Fibroblast of gingiva (primary cell): ENCODE results near the gene KCNJ6.

Experiments
- DNase-seq: peaks from one replicate; pipeline ENCODE4 v3.0.0-alpha.2; 2011; ENCODE audit warnings: low read depth

Gene KCNJ6

GRCh38 chr21:37642493-37642892, 273.8 kb downstream of the KCNJ6 start:
- no peak for DNase-seq

DNA sequence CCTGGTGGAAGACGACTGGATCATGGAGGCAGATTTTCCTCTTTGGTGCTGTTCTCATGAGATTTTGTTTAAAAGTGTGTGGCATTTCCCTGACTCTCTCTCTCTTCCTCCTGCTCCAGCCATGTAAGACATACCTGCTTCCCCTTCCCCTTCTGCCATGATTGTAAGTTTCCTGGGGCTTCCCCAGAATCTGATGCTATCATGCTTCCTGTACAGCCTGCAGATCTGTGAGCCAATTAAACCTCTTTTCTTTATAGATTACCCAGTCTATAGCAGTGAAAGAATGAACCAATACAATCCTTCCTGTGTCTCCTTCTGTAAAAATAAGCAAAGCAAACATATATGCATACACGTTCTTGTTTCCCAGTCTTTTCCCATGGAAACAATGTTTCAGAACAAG, 276.5 kb downstream of the KCNJ6 start:
- DNase-seq = no peak

DNA sequence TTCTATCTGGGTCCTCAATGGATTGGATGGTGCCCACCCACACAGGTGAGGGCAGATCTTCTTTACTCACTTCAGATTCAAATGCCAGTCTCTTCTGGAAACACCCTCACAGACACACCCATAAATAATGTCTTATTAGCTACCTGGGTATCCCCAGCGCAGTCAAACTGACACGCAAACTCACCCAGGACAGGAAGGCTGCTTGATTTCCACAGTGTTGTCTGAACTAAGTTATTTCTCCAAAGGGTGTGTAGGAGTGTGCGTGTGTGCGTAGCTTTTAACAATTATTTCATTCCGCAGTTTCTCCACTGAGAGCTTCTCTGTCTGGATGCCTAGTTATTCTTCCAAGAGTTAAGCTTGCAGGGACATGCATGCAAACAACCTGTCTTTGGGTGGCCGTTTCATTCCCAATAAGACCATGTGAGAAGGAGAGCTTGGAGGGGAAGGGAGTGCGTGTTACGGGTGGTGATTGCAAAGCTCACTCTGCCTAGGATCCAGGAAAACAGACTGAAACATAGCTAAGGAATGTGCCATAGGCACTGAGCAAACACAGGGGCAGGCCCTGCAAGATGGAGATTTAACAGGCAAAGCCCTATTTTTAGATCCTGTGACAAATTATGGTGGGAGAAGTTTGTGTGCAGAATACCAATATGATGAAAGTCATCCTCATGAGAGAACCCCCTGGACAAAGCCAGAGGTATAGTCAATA, 280.0 kb downstream of the KCNJ6 start:
- DNase-seq = peak; percentile 12

GRCh38 chr21:37631319-37632117, 284.7 kb downstream of the KCNJ6 start:
- DNase-seq = no peak

- DNase-seq = no peak
Measured at GRCh38 chr21:37630872-37631271, 285.4 kb downstream of the KCNJ6 start.

GRCh38 chr21:37628362-37628761, 287.9 kb downstream of the KCNJ6 start:
- DNase-seq = no peak

DNA sequence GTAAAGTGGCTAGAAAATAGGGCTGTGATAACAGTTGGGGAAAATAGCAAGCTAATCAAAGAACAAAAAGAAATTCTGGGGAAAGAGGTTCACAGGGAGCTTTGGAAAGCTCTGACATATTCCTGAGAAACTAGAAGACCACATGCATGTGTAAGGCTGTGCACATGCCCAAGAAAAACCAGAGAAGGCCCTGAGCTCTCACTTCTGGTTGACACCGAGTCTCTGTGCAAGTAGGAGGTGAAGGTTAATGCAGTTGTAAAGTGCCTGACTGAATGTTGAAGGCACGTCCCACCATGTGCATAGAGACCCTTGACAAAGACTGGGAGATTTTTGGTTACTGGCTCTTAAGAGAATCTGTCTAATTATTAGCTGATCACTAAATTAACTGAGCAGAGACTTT, 288.7 kb downstream of the KCNJ6 start:
- no peak for DNase-seq

- DNase-seq = no peak
Measured at GRCh38 chr21:37627074-37627473, 289.2 kb downstream of the KCNJ6 start.

- DNase-seq = no peak
Measured at GRCh38 chr21:37626320-37626719, 289.9 kb downstream of the KCNJ6 start.

GRCh38 chr21:37623689-37624088, 292.6 kb downstream of the KCNJ6 start:
- DNase-seq = no peak

GRCh38 chr21:37623183-37623582, 293.1 kb downstream of the KCNJ6 start:
- DNase-seq = no peak

- no peak for DNase-seq
Measured at GRCh38 chr21:37622755-37623154, 293.5 kb downstream of the KCNJ6 start.

- DNase-seq = no peak
Measured at GRCh38 chr21:37620401-37620800, 295.9 kb downstream of the KCNJ6 start.

DNA sequence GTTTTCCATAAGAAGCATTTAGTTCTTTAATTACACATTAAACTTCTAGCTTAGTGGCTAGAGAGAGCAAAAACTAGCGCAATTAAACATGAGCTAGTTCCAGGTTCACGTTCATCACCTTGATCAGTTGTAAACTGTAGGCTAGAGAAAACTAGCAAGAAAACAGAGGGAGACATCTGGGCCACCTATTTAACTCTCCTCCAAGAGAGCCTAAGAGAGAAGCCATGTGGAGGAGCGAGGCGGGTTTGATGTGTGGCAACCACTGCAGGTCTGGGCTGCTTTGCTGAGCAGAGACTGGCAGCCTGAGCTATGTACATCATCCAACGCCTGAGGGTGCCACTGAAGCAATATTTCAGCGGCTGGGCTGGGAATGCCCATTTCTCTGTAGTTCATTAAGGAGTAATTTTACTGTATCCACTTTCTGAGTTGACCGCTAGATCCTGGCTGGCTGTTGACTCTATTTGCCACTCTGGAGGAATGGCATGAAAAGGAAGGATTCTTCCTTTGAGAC, 296.7 kb downstream of the KCNJ6 start:
- DNase-seq = no peak

DNA sequence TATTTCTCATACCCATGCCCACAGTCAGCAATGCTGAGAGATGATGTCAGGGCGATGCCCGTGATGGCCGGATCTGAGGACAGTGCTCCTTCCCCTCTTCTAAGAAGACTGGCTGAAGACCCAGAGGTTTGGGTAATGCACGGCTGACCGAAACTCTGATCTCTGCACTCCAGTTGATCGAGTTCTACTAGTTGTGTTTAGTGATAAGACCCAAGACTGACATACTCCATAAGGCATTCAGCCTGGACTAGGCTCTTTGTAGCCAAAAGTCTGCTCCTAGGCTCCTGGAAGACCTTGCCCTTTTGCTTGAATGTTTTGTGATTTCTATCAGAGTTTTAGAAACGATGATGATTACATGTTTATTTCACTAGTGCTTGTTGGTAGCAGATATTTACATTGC, 298.2 kb downstream of the KCNJ6 start:
- DNase-seq = no peak

- no peak for DNase-seq
Measured at GRCh38 chr21:37615962-37616361, 300.3 kb downstream of the KCNJ6 start.

DNA sequence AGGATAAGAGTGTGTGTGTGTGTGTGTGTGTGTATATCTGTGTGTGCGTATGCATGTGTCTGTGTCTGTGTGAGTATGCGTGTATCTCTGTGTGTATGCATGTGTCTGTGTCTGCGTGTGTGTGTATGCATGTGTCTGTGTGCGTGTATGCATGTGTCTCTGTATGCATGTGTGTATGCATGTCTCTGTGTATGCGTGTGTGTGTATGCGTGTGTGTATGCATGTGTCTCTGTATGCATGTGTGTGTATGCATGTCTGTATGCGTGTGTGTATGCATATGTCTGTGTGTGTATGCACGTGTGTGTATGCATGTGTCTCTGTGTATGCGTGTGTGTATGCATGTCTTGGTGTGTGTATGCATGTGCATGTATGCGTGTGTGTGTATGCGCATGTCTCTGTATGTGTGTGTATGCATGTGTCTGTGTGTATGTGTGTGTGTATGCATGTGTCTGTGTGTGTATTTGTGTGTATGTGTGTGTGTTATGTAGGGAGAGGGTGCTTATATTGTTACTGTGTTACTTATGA, 301.8 kb downstream of the KCNJ6 start:
- no peak for DNase-seq

- no peak for DNase-seq
Measured at GRCh38 chr21:37607081-37607480, 309.2 kb downstream of the KCNJ6 start.

- no peak for DNase-seq
Measured at GRCh38 chr21:37606549-37606948, 309.7 kb downstream of the KCNJ6 start.

- no peak for DNase-seq
Measured at GRCh38 chr21:37605006-37605405, 311.3 kb downstream of the KCNJ6 start.

DNA sequence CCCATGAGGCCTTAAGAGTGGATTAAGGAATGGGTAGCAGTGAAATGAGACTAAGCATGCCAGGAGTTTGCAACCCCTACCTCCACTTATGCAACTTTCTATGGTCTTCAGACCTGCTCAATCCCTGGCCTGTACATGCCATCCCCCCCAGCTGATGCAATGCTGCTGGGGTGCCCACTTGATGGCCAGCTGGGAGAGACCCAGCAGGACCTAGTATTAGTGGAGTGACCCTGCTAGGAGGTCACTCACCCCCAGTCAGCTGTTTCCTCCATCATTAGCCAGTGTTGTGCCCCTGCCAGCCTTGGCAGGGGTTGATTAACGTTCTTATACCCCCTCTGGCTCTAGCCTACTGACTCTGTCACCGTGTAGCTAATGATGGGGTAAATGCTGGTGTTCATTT, 313.1 kb downstream of the KCNJ6 start:
- no peak for DNase-seq

DNA sequence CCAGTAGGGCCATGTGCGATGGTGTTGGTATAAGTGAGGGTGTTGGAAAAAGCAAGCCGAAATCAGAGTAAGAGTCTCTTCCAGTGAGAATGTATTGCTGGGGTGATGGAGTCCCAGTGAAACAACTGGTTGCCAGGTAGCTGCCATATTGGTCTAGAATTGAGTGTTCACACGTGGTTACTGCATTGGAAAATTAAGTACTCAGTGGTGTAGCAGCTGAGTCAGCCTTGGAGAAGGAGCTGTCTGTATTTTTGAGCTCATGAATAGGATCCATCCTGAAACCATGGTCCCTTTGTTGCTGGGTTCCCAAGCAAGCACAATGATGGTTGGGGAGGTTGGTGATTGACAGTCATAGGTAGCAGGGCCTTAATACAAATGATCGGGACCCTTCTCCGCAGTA, 314.3 kb downstream of the KCNJ6 start:
- no peak for DNase-seq

GRCh38 chr21:37601027-37601426, 315.2 kb downstream of the KCNJ6 start:
- DNase-seq = no peak
